HepG2 (cell line): ENCODE data around the gene ABCA2. TPM values are rescaled to one million over a fixed set of nuclear protein-coding genes. Genes with fewer than 3 reads are reported as not detected.

ENCODE experiments used
- CREM ChIP-seq, 2 experiments: sonication (generic) in 1 of 2; formaldehyde crosslinking in 1 of 2; IDR thresholded peaks; 2 replicates each; pipeline versions ENCODE4 v1.4.0 to v1.6.1; 2016 to 2020; ENCODE audit warnings: antibody characterized with exemption in 1 of 2, mild to moderate bottlenecking in 1 of 2, missing genetic modification reagents in 1 of 2
- DMAP1 ChIP-seq: IDR thresholded peaks from 2 replicates; pipeline ENCODE4 v1.6.1; 2016
- MEIS1 ChIP-seq: sonication (generic); formaldehyde crosslinking; IDR thresholded peaks from 2 replicates; pipeline ENCODE4 v1.9.0; 2021; ENCODE audit warnings: mild to moderate bottlenecking, missing genetic modification reagents, moderate library complexity, borderline replicate concordance
- MIER3 ChIP-seq: IDR thresholded peaks from 2 replicates; pipeline ENCODE4 v1.6.1; 2016; ENCODE audit warnings: missing compliant biosample characterization, borderline replicate concordance
- NCOA1 ChIP-seq: sonication (generic); formaldehyde crosslinking; IDR thresholded peaks from 2 replicates; pipeline ENCODE4 v1.9.0; 2021; ENCODE audit warnings: missing genetic modification reagents
- POLR2G ChIP-seq: fragments of 200-400 bp; formaldehyde crosslinking; IDR thresholded peaks from 2 replicates; pipeline ENCODE4 v1.6.1; 2018; ENCODE audit warnings: mild to moderate bottlenecking, low read depth, low read length, moderate library complexity
- SIN3B ChIP-seq: fragments of 150-350 bp; IDR thresholded peaks from 2 replicates; pipeline ENCODE4 v1.6.1; 2014; ENCODE audit warnings: low read length
- SNAPC2 ChIP-seq: sonication (generic); formaldehyde crosslinking; IDR thresholded peaks from 2 replicates; pipeline ENCODE4 v1.8.1; 2022; ENCODE audit warnings: mild to moderate bottlenecking, missing genetic modification reagents
- SNAPC4 ChIP-seq: sonication (generic); formaldehyde crosslinking; IDR thresholded peaks from 2 replicates; pipeline ENCODE4 v1.4.0; 2020; ENCODE audit warnings: mild to moderate bottlenecking, missing genetic modification reagents
- TAF1 ChIP-seq: sonication (generic); formaldehyde crosslinking; IDR thresholded peaks from 2 replicates; pipeline ENCODE4 v1.4.0; 2020; ENCODE audit warnings: missing genetic modification reagents
- TAF15 ChIP-seq: fragments of 200-400 bp; formaldehyde crosslinking; IDR thresholded peaks from one replicate; pipeline ENCODE4 v1.6.1; 2018; ENCODE audit warnings: mild to moderate bottlenecking, low read depth, low read length; ENCODE audit not compliant: poor library complexity, severe bottlenecking
- THAP11 ChIP-seq: IDR thresholded peaks from 2 replicates; pipeline ENCODE4 v1.6.1; 2016; ENCODE audit warnings: missing biosample characterization, missing genetic modification reagents
- TMF1 ChIP-seq: sonication (generic); formaldehyde crosslinking; IDR thresholded peaks from 2 replicates; pipeline ENCODE4 v1.8.1; 2022; ENCODE audit warnings: low read depth, missing genetic modification reagents
- YY1 ChIP-seq: IDR thresholded peaks from 2 replicates; pipeline ENCODE4 v1.6.1; 2011; ENCODE audit warnings: low read length, low read depth, moderate library complexity, mild to moderate bottlenecking; ENCODE audit not compliant: insufficient read depth, insufficient replicate concordance
- ZNF547 ChIP-seq: sonication (generic); formaldehyde crosslinking; IDR thresholded peaks from 2 replicates; pipeline ENCODE4 v1.5.1; 2020; ENCODE audit warnings: mild to moderate bottlenecking, missing genetic modification reagents
- ZNF563 ChIP-seq: sonication (generic); formaldehyde crosslinking; IDR thresholded peaks from 2 replicates; pipeline ENCODE4 v1.8.0; 2022; ENCODE audit warnings: mild to moderate bottlenecking, moderate library complexity, missing genetic modification reagents
- ZNF607 ChIP-seq: sonication (generic); formaldehyde crosslinking; IDR thresholded peaks from 2 replicates; pipeline ENCODE4 v1.5.1; 2020; ENCODE audit warnings: missing genetic modification reagents, mild to moderate bottlenecking, borderline replicate concordance
- polyA plus RNA-seq, 8 experiments: library from polyadenylated mRNA; depleted of rRNA in 3 of 8; stranded (reverse) in 7 of 8; unstranded in 1 of 8; fragments of >200 nt; fragmentation: Illumina TruSeq in 4 of 8; extraction: Trizol in 4 of 8; gene quantifications; 2 replicates each; pipeline versions ENCODE4 v1.2.1 to v1.2.3, GENCODE V29; 2011 to 2016; ENCODE audit warnings: low read depth in 4 of 8, missing spikeins in 1 of 8, mixed read lengths in 1 of 8; ENCODE audit not compliant: insufficient read depth in 1 of 8
- total RNA-seq, 5 experiments: library from RNA; depleted of rRNA; stranded (reverse); fragments of >200 nt; fragmentation: Illumina TruSeq; extraction: Trizol; gene quantifications; 2 replicates each; pipeline ENCODE4 v1.2.3, GENCODE V29; 2016; ENCODE audit warnings: low read depth in 1 of 5
- TF ChIP-seq, protein P1 (sequence below): sonication (generic); formaldehyde crosslinking; conservative IDR thresholded peaks from 2 replicates; pipeline ENCODE4 v1.4.0; 2020; ENCODE audit warnings: missing genetic modification reagents
- TF ChIP-seq, protein P2 (sequence below): IDR thresholded peaks from 2 replicates; pipeline ENCODE4 v1.6.1; 2016; ENCODE audit warnings: missing genetic modification reagents, missing compliant biosample characterization
- TF ChIP-seq, protein P3 (sequence below): sonication (generic); formaldehyde crosslinking; IDR thresholded peaks from 2 replicates; pipeline ENCODE4 v1.8.0; 2022; ENCODE audit warnings: missing genetic modification reagents, mild to moderate bottlenecking, borderline replicate concordance

ABCA2 gene
- total and polyA plus RNA-seq, 2 of the 13 experiments (the other 11 are each of a cell fraction or from before 2014, with no cell fraction given), result 2.9 to 19.2 TPM

GRCh38 chr9:137070201-137070905 is 42.3 kb upstream of the ABCA2 start, which contains the start of gene SAPCD2 (continued):
- TF ChIP-seq MIER3 (CRISPR knock-in tag), result no peak
- TF ChIP-seq, protein P1, sequence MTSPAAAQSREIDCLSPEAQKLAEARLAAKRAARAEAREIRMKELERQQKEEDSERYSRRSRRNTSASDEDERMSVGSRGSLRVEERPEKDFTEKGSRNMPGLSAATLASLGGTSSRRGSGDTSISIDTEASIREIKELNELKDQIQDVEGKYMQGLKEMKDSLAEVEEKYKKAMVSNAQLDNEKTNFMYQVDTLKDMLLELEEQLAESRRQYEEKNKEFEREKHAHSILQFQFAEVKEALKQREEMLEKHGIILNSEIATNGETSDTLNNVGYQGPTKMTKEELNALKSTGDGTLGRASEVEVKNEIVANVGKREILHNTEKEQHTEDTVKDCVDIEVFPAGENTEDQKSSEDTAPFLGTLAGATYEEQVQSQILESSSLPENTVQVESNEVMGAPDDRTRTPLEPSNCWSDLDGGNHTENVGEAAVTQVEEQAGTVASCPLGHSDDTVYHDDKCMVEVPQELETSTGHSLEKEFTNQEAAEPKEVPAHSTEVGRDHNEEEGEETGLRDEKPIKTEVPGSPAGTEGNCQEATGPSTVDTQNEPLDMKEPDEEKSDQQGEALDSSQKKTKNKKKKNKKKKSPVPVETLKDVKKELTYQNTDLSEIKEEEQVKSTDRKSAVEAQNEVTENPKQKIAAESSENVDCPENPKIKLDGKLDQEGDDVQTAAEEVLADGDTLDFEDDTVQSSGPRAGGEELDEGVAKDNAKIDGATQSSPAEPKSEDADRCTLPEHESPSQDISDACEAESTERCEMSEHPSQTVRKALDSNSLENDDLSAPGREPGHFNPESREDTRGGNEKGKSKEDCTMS (CRISPR knock-in tag), result no peak
- TF ChIP-seq DMAP1, result peak; percentile 42; the same call in 1 of the 2 replicates
- peak; percentile 59; the same call in 1 of the 2 replicates for TF ChIP-seq TMF1 (CRISPR knock-in tag)
- TF ChIP-seq ZNF563 (CRISPR knock-in tag), result peak; percentile 52
- no peak for TF ChIP-seq SNAPC2 (CRISPR knock-in tag)
- peak; percentile 87 for TF ChIP-seq TAF15
- peak; percentile 21; the same call in 1 of the 2 replicates for TF ChIP-seq TAF1 (CRISPR knock-in tag)
- TF ChIP-seq YY1, result peak; percentile 59
- 0 out of 2 replicates have a peak, but pooled peaks have one; percentile 12 for TF ChIP-seq SIN3B
- peak; percentile 32; the same call in 1 of the 2 replicates for TF ChIP-seq CREM (IDR thresholded peaks at IDR 0.05)
- TF ChIP-seq CREM (CRISPR knock-in tag; IDR thresholded peaks at IDR 0.05), result no peak
- no peak for TF ChIP-seq NCOA1 (CRISPR knock-in tag)
- TF ChIP-seq, protein P2, sequence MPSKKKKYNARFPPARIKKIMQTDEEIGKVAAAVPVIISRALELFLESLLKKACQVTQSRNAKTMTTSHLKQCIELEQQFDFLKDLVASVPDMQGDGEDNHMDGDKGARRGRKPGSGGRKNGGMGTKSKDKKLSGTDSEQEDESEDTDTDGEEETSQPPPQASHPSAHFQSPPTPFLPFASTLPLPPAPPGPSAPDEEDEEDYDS (CRISPR knock-in tag), result peak; percentile 77
- TF ChIP-seq POLR2G, result peak; percentile 72
- no peak for TF ChIP-seq ZNF547 (CRISPR knock-in tag)
- peak; percentile 88; the same call in 1 of the 2 replicates for TF ChIP-seq SNAPC4 (CRISPR knock-in tag)
- 0 out of 2 replicates have a peak, but pooled peaks have one; percentile 33 for TF ChIP-seq MEIS1 (CRISPR knock-in tag)
- TF ChIP-seq, protein P3, sequence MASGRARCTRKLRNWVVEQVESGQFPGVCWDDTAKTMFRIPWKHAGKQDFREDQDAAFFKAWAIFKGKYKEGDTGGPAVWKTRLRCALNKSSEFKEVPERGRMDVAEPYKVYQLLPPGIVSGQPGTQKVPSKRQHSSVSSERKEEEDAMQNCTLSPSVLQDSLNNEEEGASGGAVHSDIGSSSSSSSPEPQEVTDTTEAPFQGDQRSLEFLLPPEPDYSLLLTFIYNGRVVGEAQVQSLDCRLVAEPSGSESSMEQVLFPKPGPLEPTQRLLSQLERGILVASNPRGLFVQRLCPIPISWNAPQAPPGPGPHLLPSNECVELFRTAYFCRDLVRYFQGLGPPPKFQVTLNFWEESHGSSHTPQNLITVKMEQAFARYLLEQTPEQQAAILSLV, result peak; percentile 24; the same call in 1 of the 2 replicates
- TF ChIP-seq ZNF607, result 0 out of 2 replicates have a peak, but pooled peaks have one; percentile 67
- 0 out of 2 replicates have a peak, but pooled peaks have one; percentile 45 for TF ChIP-seq THAP11
